NCI-H146 treated with DMSO at 0.1 percent for 48 hours (cell line): ENCODE measurements around the gene RUNX2.

Experiments used
- DNase-seq: peaks from one replicate; lab custom pipeline; 2025; ENCODE audit not compliant: unreplicated experiment; lab: John Stamatoyannopoulos, UW

Gene RUNX2

GRCh38 chr6:45576648-45577624 is 248.8 kb downstream of the RUNX2 start:
- no peak for DNase-seq

- DNase-seq: no peak
Measured at GRCh38 chr6:45577836-45578504, 249.8 kb downstream of the RUNX2 start.

- no peak for DNase-seq
Measured at GRCh38 chr6:45584127-45584526, 256.0 kb downstream of the RUNX2 start.

- no peak for DNase-seq
Measured at GRCh38 chr6:45586216-45587171, 258.4 kb downstream of the RUNX2 start.

GRCh38 chr6:45587229-45588060 is 259.3 kb downstream of the RUNX2 start:
- no peak for DNase-seq

- no peak for DNase-seq
Measured at GRCh38 chr6:45589367-45589766, 261.2 kb downstream of the RUNX2 start.

GRCh38 chr6:45590226-45590625 is 262.1 kb downstream of the RUNX2 start:
- no peak for DNase-seq

- DNase-seq: no peak
Measured at GRCh38 chr6:45590696-45591184, 262.6 kb downstream of the RUNX2 start.

GRCh38 chr6:45591306-45591705 is 263.2 kb downstream of the RUNX2 start:
- no peak for DNase-seq

- no peak for DNase-seq
Measured at GRCh38 chr6:45591890-45592289, 263.8 kb downstream of the RUNX2 start.

GRCh38 chr6:45592991-45593390 is 264.9 kb downstream of the RUNX2 start:
- DNase-seq: no peak

GRCh38 chr6:45595010-45595851 is 267.1 kb downstream of the RUNX2 start:
- DNase-seq: no peak

GRCh38 chr6:45597424-45597823 is 269.3 kb downstream of the RUNX2 start:
- no peak for DNase-seq

GRCh38 chr6:45599053-45599452 is 270.9 kb downstream of the RUNX2 start:
- DNase-seq: no peak

GRCh38 chr6:45605971-45606370 is 277.8 kb downstream of the RUNX2 start:
- no peak for DNase-seq

- no peak for DNase-seq
Measured at GRCh38 chr6:45606831-45607400, 278.8 kb downstream of the RUNX2 start.

GRCh38 chr6:45607798-45608197 is 279.7 kb downstream of the RUNX2 start:
- no peak for DNase-seq

GRCh38 chr6:45608252-45608913 is 280.3 kb downstream of the RUNX2 start:
- DNase-seq: no peak
